Measurements from ENCODE around the gene ADGRG1.

DNA sequence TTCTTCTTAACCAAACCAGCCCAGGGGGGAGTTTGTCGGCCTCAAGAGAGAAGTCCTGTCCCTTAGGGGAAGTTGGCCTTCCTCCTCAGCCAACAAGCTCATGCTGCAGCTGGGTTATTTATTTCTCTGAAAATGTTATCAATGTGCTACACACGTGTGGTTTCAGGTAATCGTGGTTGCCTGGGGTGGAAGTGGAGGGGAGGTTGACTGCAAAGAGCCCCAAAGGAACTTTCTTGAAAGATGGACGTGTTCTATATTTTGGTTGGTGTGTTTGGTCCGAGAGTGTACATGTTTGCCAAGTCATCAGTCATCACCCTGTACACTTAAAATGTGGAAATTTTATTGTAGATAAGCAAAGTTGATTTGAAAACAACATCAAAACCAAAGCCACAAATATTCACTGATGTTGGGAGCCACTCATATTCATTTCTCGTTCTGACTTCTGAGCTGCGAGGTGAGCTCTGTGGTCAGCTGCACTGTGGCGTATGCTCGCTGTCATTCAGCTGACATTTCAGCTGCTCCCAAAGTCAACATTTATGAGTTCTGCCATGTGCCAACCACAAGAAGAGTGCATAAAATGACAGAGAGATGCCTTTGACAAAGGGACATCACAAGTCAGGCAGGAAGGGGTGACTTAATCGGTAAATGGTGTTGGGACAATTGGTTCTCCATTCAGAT, 26.5 kb upstream of the ADGRG1 start:
- TF ChIP-seq, protein P1, sequence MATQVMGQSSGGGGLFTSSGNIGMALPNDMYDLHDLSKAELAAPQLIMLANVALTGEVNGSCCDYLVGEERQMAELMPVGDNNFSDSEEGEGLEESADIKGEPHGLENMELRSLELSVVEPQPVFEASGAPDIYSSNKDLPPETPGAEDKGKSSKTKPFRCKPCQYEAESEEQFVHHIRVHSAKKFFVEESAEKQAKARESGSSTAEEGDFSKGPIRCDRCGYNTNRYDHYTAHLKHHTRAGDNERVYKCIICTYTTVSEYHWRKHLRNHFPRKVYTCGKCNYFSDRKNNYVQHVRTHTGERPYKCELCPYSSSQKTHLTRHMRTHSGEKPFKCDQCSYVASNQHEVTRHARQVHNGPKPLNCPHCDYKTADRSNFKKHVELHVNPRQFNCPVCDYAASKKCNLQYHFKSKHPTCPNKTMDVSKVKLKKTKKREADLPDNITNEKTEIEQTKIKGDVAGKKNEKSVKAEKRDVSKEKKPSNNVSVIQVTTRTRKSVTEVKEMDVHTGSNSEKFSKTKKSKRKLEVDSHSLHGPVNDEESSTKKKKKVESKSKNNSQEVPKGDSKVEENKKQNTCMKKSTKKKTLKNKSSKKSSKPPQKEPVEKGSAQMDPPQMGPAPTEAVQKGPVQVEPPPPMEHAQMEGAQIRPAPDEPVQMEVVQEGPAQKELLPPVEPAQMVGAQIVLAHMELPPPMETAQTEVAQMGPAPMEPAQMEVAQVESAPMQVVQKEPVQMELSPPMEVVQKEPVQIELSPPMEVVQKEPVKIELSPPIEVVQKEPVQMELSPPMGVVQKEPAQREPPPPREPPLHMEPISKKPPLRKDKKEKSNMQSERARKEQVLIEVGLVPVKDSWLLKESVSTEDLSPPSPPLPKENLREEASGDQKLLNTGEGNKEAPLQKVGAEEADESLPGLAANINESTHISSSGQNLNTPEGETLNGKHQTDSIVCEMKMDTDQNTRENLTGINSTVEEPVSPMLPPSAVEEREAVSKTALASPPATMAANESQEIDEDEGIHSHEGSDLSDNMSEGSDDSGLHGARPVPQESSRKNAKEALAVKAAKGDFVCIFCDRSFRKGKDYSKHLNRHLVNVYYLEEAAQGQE (IDR thresholded peaks at IDR 0.05; ENCODE audit: insufficient read depth in 1 of 2, low read depth in 2 of 2, low read length in 2 of 2) = no peak
- TF ChIP-seq TAF1 (IDR thresholded peaks at IDR 0.05; ENCODE audit: borderline replicate concordance, insufficient read depth, low read length) = no peak

Measured in PFSK-1 (cell line).